HCT116 (cell line): ENCODE measurements around the gene UBE2R2. TPM values are rescaled to one million over a fixed set of nuclear protein-coding genes. Genes with fewer than 3 reads are reported as not detected.

Source experiments
- ATAC-seq: fragments of 200-7000 bp; cut with Tn5 transposase; 2 replicates; pipeline ENCODE4 v1.9.1; 2020; ENCODE audit warnings: mild to moderate bottlenecking, moderate library complexity
- BruUV-seq: library from RNA; stranded (reverse); fragments of 400-500 nt; replicated peaks from 2 replicates; lab custom pipeline; 2021; lab: Mats Ljungman, UMichigan
- CTCF ChIA-PET: fragments of 300-600 bp; sonication (Branson Sonifier 250); formaldehyde crosslinking; loops from one replicate; lab custom pipeline; 2021; ENCODE audit warnings: antibody characterized with exemption; lab: Charles Lee
- POLR2A ChIA-PET: fragments of 300-600, 350-600 bp; sonication (Branson Sonifier 250); formaldehyde crosslinking; loops from one replicate; lab custom pipeline; 2021; ENCODE audit warnings: antibody characterized with exemption; lab: Charles Lee
- RAD21 ChIA-PET, 2 experiments: fragments of 300-600 bp; sonication (Branson Sonifier 250); formaldehyde crosslinking; loops; one replicate each; lab custom pipeline; 2023; ENCODE audit warnings: low total read pairs in 2 of 2; ENCODE audit not compliant: uncharacterized antibody in 2 of 2, unreplicated experiment in 2 of 2, low non-redundant PET in 1 of 2; lab: Charles Lee
- DNase-seq: peaks from one replicate; pipeline ENCODE4 v3.0.0-alpha.2; 2010; ENCODE audit warnings: low read depth, low spot score
- H2AFZ ChIP-seq: fragments of 200-600 bp; shearing (Covaris generic), sonication (generic); 2 replicates; pipeline ENCODE4 v1.6.1; 2017; ENCODE audit warnings: low read depth, mixed run types, mixed read lengths, antibody characterized with exemption, low read length; ENCODE audit not compliant: poor library complexity, severe bottlenecking
- H3K27ac ChIP-seq: 2 replicates; pipeline ENCODE4 v1.5.1; 2012; ENCODE audit warnings: low read depth, low read length
- H3K27me3 ChIP-seq: fragments of 200-600 bp; sonication (generic); 2 replicates; pipeline ENCODE4 v1.6.1; 2016; ENCODE audit warnings: mixed run types, low read length, mixed read lengths; ENCODE audit not compliant: insufficient read depth
- H3K36me3 ChIP-seq, 2 experiments: fragments of 200-500 bp in 1 of 2; fragments of 200-600 bp in 1 of 2; sonication (Bioruptor generic) in 1 of 2; sonication (generic) in 1 of 2; 2 replicates each; pipeline versions ENCODE4 v1.5.1 to v1.6.1; 2014 to 2016; ENCODE audit warnings: low read length in 2 of 2, inconsistent platforms in 1 of 2, mixed read lengths in 1 of 2, mixed run types in 1 of 2; ENCODE audit not compliant: insufficient read depth in 2 of 2, control insufficient read depth in 1 of 2
- H3K4me1 ChIP-seq, 2 experiments: fragments of 200-600 bp in 1 of 2; sonication (generic) in 1 of 2; 2 replicates each; pipeline versions ENCODE4 v1.5.1 to v1.6.1; 2012 to 2017; ENCODE audit warnings: low read length in 2 of 2, inconsistent platforms in 1 of 2, mild to moderate bottlenecking in 1 of 2, mixed read lengths in 1 of 2, mixed run types in 1 of 2, moderate library complexity in 1 of 2; ENCODE audit not compliant: insufficient read depth in 2 of 2, control insufficient read depth in 1 of 2
- H3K4me2 ChIP-seq: fragments of 200-600 bp; sonication (generic); 2 replicates; pipeline ENCODE4 v1.6.1; 2017; ENCODE audit warnings: mixed run types, low read length, mixed read lengths
- H3K4me3 ChIP-seq, 2 experiments: fragments of 200-600 bp in 1 of 2; sonication (generic) in 1 of 2; replicated peaks in 1 of 2; 2 replicates each; pipeline ENCODE4 v1.5.1; 2011 to 2016; ENCODE audit warnings: low read length in 2 of 2, control low read depth in 1 of 2, low read depth in 1 of 2, mild to moderate bottlenecking in 1 of 2, mixed read lengths in 1 of 2, mixed run types in 1 of 2
- H3K79me2 ChIP-seq: fragments of 200-600 bp; sonication (generic); 2 replicates; pipeline ENCODE4 v1.6.1; 2017; ENCODE audit warnings: mild to moderate bottlenecking, mixed run types, low read length, moderate library complexity, mixed read lengths; ENCODE audit not compliant: insufficient read depth
- H3K9ac ChIP-seq: fragments of 200-600 bp; sonication (generic); 2 replicates; pipeline ENCODE4 v1.6.1; 2016; ENCODE audit warnings: low read length, mixed read lengths
- H3K9me2 ChIP-seq: fragments of 200-600 bp; sonication (generic), shearing (Covaris generic); 2 replicates; pipeline ENCODE4 v1.6.1; 2017; ENCODE audit warnings: mixed run types, mild to moderate bottlenecking, moderate library complexity; ENCODE audit not compliant: insufficient read depth
- H3K9me3 ChIP-seq, 2 experiments: fragments of 200-500 bp in 1 of 2; fragments of 200-600 bp in 1 of 2; sonication (Bioruptor generic) in 1 of 2; sonication (generic) in 1 of 2; 2 replicates each; pipeline ENCODE4 v1.6.1; 2014 to 2017; ENCODE audit warnings: low read length in 2 of 2, mixed read lengths in 2 of 2, inconsistent platforms in 1 of 2, low read depth in 1 of 2, mild to moderate bottlenecking in 1 of 2, mixed run types in 1 of 2, moderate library complexity in 1 of 2; ENCODE audit not compliant: control insufficient read depth in 1 of 2, insufficient read depth in 1 of 2
- H4K20me1 ChIP-seq: fragments of 200-600 bp; sonication (generic), shearing (Covaris generic); 2 replicates; pipeline ENCODE4 v1.6.1; 2017; ENCODE audit warnings: mixed run types, mild to moderate bottlenecking, moderate library complexity; ENCODE audit not compliant: insufficient read depth
- CBX3 ChIP-seq: IDR thresholded peaks from 2 replicates; pipeline ENCODE4 v1.6.1; 2012; ENCODE audit warnings: low read depth
- CTCF ChIP-seq, 3 experiments: fragments of 200-600 bp in 1 of 3; sonication (generic) in 1 of 3; IDR thresholded peaks in 2 of 3; conservative IDR thresholded peaks in 1 of 3; 2 replicates each; pipeline ENCODE4 v1.5.1; 2012 to 2017; ENCODE audit warnings: low read depth in 2 of 3, low read length in 2 of 3, antibody characterized with exemption in 1 of 3, borderline replicate concordance in 1 of 3, control low read depth in 1 of 3, mild to moderate bottlenecking in 1 of 3, mixed read lengths in 1 of 3, mixed run types in 1 of 3, moderate library complexity in 1 of 3; ENCODE audit not compliant: insufficient read depth in 1 of 3
- EZH2phosphoT487 ChIP-seq: fragments of 200-600 bp; IDR thresholded peaks from 2 replicates; pipeline ENCODE4 v1.6.1; 2018; ENCODE audit warnings: antibody characterized with exemption, borderline replicate concordance
- FOSL1 ChIP-seq: IDR thresholded peaks from 2 replicates; pipeline ENCODE4 v1.6.1; 2012; ENCODE audit warnings: low read depth
- JUND ChIP-seq: IDR thresholded peaks from 2 replicates; pipeline ENCODE4 v1.6.1; 2012
- POLR2A ChIP-seq: IDR thresholded peaks from 2 replicates; pipeline ENCODE4 v1.7.0; 2011; ENCODE audit warnings: borderline replicate concordance; ENCODE audit not compliant: insufficient read depth, insufficient read length; ENCODE audit errors: extremely low read depth
- RAD21 ChIP-seq: IDR thresholded peaks from 2 replicates; pipeline ENCODE4 v1.6.1; 2012; ENCODE audit warnings: low read depth, mild to moderate bottlenecking
- REST ChIP-seq: IDR thresholded peaks from 2 replicates; pipeline ENCODE4 v1.6.1; 2012; ENCODE audit warnings: low read depth
- SIN3A ChIP-seq: IDR thresholded peaks from 2 replicates; pipeline ENCODE4 v1.6.1; 2012; ENCODE audit warnings: low read depth
- ZBTB33 ChIP-seq: IDR thresholded peaks from 2 replicates; pipeline ENCODE4 v1.6.1; 2011; ENCODE audit warnings: mild to moderate bottlenecking, low read length, moderate library complexity; ENCODE audit not compliant: insufficient replicate concordance; ENCODE audit errors: extremely low read depth
- ZFX ChIP-seq: fragments of 450-650 bp; IDR thresholded peaks from 2 replicates; pipeline ENCODE4 v1.6.1; 2017
- ZNF274 ChIP-seq: fragments of 200-500 bp; sonication (Bioruptor generic); IDR thresholded peaks from 2 replicates; pipeline ENCODE4 v1.6.1; 2014; ENCODE audit warnings: mild to moderate bottlenecking, low read depth, low read length, inconsistent platforms
- intact Hi-C: fragments of 100-400 bp; cut with micrococcal nuclease; formaldehyde crosslinking; loops from 2 replicates; pipeline ENCODE4 v1.10.0; 2022
- total RNA-seq: library from RNA; stranded (reverse); gene quantifications from one replicate; pipeline ENCODE4 v1.2.1, GENCODE V29; 2021; ENCODE audit not compliant: unreplicated experiment

Gene UBE2R2
- total RNA-seq, 1 experiment from 2014 or later: 47.0 TPM

GRCh38 chr9:33894316-33894715 is 77.4 kb downstream of the UBE2R2 start:
- RAD21 ChIA-PET: no interaction called here
- TF ChIP-seq RAD21 (no peak), FOSL1 (no peak)
- H3K27me3 ChIP-seq: no peaks in the 10 kb centered on the region
- H3K36me3 ChIP-seq: peaks cover 0 to 2% of the 10 kb centered on the region in 2 experiments; a peak in 1 of 4 replicates
- peaks cover 86% of the 10 kb centered on the region for H3K79me2 ChIP-seq
- H3K4me1 ChIP-seq: no peaks in the 10 kb centered on the region
- CTCF ChIA-PET: interaction anchor here (1.6 kb wide), 1 partner anchor 30 kb away, joined by 3 read pairs; no protein-coding TSS in a partner anchor
- H3K27ac ChIP-seq: no peak overlapping the region
- H3K9ac ChIP-seq: no peak overlapping the region
- H4K20me1 ChIP-seq: peaks cover 20% of the 10 kb centered on the region
- no peaks in the 10 kb centered on the region for H3K9me2 ChIP-seq
- POLR2A ChIA-PET: no interaction called here
- H3K4me2 ChIP-seq: no peak overlapping the region
- DNase-seq (no peak), ATAC-seq (no peak)
- no peak overlapping the region for H2AFZ ChIP-seq
- no peaks in the 10 kb centered on the region for H3K9me3 ChIP-seq
- H3K4me3 ChIP-seq: no peak overlapping the region
- intact Hi-C loops: no loop called here
- no TSS peak for BruUV-seq

- Histone ChIP-seq H3K4me3 (no peak overlapping the region), H3K4me2 (no peak overlapping the region), H3K27ac (no peak overlapping the region), H3K36me3 (peaks cover 10 to 11% of the 10 kb centered on the region in 2 experiments; a peak in 1 of 4 replicates), H3K79me2 (peaks cover 77% of the 10 kb centered on the region), H3K9me2 (no peaks in the 10 kb centered on the region), H3K27me3 (no peaks in the 10 kb centered on the region), H3K4me1 (no peaks in the 10 kb centered on the region), H3K9ac (no peak overlapping the region), H3K9me3 (no peaks in the 10 kb centered on the region), H2AFZ (no peak overlapping the region), H4K20me1 (peaks cover 17% of the 10 kb centered on the region)
- DNase-seq (no peak), ATAC-seq (no peak)
- ChIA-PET RAD21 (no interaction called here), CTCF (interaction anchor here (1.0 kb wide), 1 partner anchor 21 kb away, joined by 3 read pairs; no protein-coding TSS in a partner anchor), POLR2A (no interaction called here)
- BruUV-seq: no TSS peak
- intact Hi-C loops: no loop called here
- no peak for TF ChIP-seq ZFX
- no peak for TF ChIP-seq ZBTB33
- no peak for TF ChIP-seq ZNF274
- no peak for TF ChIP-seq POLR2A
- no peak for TF ChIP-seq SIN3A
- TF ChIP-seq REST: no peak
- no peak for TF ChIP-seq EZH2phosphoT487
- TF ChIP-seq CBX3: no peak
- TF ChIP-seq CTCF (IDR thresholded peaks at IDR 0.05 in 2 of 3, conservative IDR thresholded peaks at IDR 0.05 in 1 of 3; ENCODE audit: borderline replicate concordance in 1 of 3, insufficient read depth in 1 of 3, low read depth in 2 of 3, low read length in 2 of 3): no peak
- no peak for TF ChIP-seq JUND
Measured at GRCh38 chr9:33903157-33903780, 86.3 kb downstream of the UBE2R2 start.
